Adrenal gland (tissue), 12 donors: ENCODE data around the gene FAM118A. TPM values are rescaled to one million over a fixed set of nuclear protein-coding genes. Genes with fewer than 3 reads are reported as not detected.

Experiments used
- DNase-seq, 7 donors: peaks; one replicate each; pipeline ENCODE4 v3.0.0-alpha.2; 2019 to 2020
- H3K27ac ChIP-seq, 5 donors: fragments of 200-600 bp; sonication (generic) in 4 of 5; 1 replicate in 3 of 5; 2 replicates in 2 of 5; pipeline versions ENCODE4 v1.5.1 to v1.8.0; 2016 to 2020; ENCODE audit warnings: mild to moderate bottlenecking in 1 of 5
- H3K27me3 ChIP-seq: fragments of 200-600 bp; 2 replicates; pipeline ENCODE4 v1.8.0; 2021
- H3K36me3 ChIP-seq, 2 donors: fragments of 200-600 bp; replicated peaks in 1 of 2; 1 replicate in 1 of 2; 2 replicates in 1 of 2; pipeline versions ENCODE4 v1.5.1 to v1.8.0; 2018 to 2022
- H3K4me1 ChIP-seq, 2 donors: fragments of 200-600 bp; replicated peaks in 1 of 2; 1 replicate in 1 of 2; 2 replicates in 1 of 2; pipeline versions ENCODE4 v1.5.1 to v1.8.0; 2018 to 2021
- H3K4me3 ChIP-seq, 4 donors: fragments of 200-600 bp; sonication (generic) in 3 of 4; one replicate each; pipeline ENCODE4 v1.5.1; 2016 to 2018
- H3K9me3 ChIP-seq, 3 donors: fragments of 200-600 bp; sonication (generic) in 1 of 3; replicated peaks in 1 of 3; 1 replicate in 2 of 3; 2 replicates in 1 of 3; pipeline versions ENCODE4 v1.5.1 to v1.8.0; 2016 to 2021
- POLR2A ChIP-seq, 2 donors: fragments of 450-650 bp; IDR thresholded peaks; one replicate each; pipeline ENCODE4 v1.6.1; 2017; ENCODE audit warnings: antibody characterized with exemption in 2 of 2, mild to moderate bottlenecking in 2 of 2, moderate library complexity in 1 of 2
- WGBS, 4 donors: extraction: QIAGEN DNeasy Blood & Tissue Kit in 2 of 4; methylation state at CpG; one replicate each; pipeline versions ENCODE4 v1.1.5 to v1.1.7; 2013 to 2017; 5-methylcytosine and 5-hydroxymethylcytosine counted together
- intact Hi-C, 2 donors: fragments of 100-400 bp; cut with DNase I; formaldehyde crosslinking; loops; one replicate each; pipeline versions ENCODE4 v1.14.1 to v1.15.0; 2022 to 2023
- polyA plus RNA-seq, 3 donors: library from polyadenylated mRNA; stranded (reverse); fragments of 200-250 nt in 2 of 3; fragments of 350-450 nt in 1 of 3; fragmentation: Illumina TruSeq in 1 of 3; extraction: RNeasy Lipid Tissue Mini Kit (QIAGEN cat#74804) in 1 of 3; gene quantifications; one replicate each; pipeline ENCODE4 v1.2.3, GENCODE V29; 2013 to 2014
- total RNA-seq, 9 donors: library from RNA; depleted of rRNA in 4 of 9; stranded (reverse); fragments of >200 nt in 4 of 9; fragments of 120-200 nt in 1 of 9; fragmentation: NEBNext Ultra II Directional in 1 of 9; extraction: Animal tissue kit (Norgen Biotek cat#: 25700) in 1 of 9; gene quantifications; one replicate each; pipeline versions ENCODE4 v1.1.0 to v1.2.4, GENCODE V29; 2013 to 2023
- TF ChIP-seq, protein P1 (sequence below), 6 experiments: fragments of 450-650 bp in 4 of 6; fragments of 200-600 bp in 2 of 6; sonication (generic) in 1 of 6; IDR thresholded peaks; 1 replicate in 5 of 6; 2 replicates in 1 of 6; pipeline versions ENCODE4 v1.5.1 to v1.8.0; 2016 to 2021; ENCODE audit warnings: antibody characterized with exemption in 6 of 6, mild to moderate bottlenecking in 2 of 6, moderate library complexity in 1 of 6
- donor health status: healthy with polysubstance abuse.
- donor health status: Bipolar disorder and iron deficiency.
- donor health status: DM: yes; HTN: yes; CAD: no.
- donor health status: DM: no; HTN: no; CAD: no.
- donor health status: DM: no; HTN: no; CAD: no.
- donor health status: DM: yes; HTN: yes; CAD: no.

FAM118A gene
- total and polyA plus RNA-seq, 12 donors = 6.8 to 101 (median 17.5) TPM

DNA sequence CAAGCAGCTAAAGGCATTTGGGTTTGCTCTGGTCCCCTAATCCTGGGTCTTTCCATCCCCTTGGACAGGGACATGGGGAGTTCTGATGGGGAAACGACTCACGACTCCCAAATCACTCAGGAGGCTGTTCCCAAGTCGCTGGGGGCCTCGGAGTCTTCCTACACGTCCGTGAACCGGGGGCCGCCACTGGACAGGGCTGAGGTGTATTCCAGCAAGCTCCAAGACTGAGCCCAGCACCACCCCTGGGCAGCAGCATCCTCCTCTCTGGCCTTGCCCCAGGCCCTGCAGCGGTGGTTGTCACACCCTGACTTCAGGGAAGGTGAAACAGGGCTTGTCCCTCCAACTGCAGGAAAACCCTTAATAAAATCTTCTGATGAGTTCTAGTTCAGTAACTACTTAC, 14.2 kb upstream of the FAM118A start:
- TF ChIP-seq, protein P1, sequence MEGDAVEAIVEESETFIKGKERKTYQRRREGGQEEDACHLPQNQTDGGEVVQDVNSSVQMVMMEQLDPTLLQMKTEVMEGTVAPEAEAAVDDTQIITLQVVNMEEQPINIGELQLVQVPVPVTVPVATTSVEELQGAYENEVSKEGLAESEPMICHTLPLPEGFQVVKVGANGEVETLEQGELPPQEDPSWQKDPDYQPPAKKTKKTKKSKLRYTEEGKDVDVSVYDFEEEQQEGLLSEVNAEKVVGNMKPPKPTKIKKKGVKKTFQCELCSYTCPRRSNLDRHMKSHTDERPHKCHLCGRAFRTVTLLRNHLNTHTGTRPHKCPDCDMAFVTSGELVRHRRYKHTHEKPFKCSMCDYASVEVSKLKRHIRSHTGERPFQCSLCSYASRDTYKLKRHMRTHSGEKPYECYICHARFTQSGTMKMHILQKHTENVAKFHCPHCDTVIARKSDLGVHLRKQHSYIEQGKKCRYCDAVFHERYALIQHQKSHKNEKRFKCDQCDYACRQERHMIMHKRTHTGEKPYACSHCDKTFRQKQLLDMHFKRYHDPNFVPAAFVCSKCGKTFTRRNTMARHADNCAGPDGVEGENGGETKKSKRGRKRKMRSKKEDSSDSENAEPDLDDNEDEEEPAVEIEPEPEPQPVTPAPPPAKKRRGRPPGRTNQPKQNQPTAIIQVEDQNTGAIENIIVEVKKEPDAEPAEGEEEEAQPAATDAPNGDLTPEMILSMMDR (IDR thresholded peaks at IDR 0.05) = no peak
- no peak for TF ChIP-seq POLR2A (IDR thresholded peaks at IDR 0.05)
- no peaks in the 10 kb centered on the region for H3K36me3 ChIP-seq
- H3K27ac ChIP-seq = no peak overlapping the region
- no peaks in the 10 kb centered on the region for H3K27me3 ChIP-seq
- intact Hi-C loops = no loop called here
- H3K4me1 ChIP-seq = no peaks in the 10 kb centered on the region
- 70 to 86% (median 83%) methylated on average over 5 to 9 of the region's 9 CpGs for WGBS, 4 donors
- no peaks in the 10 kb centered on the region for H3K9me3 ChIP-seq
- DNase-seq = no peak
- H3K4me3 ChIP-seq = no peak overlapping the region

DNA sequence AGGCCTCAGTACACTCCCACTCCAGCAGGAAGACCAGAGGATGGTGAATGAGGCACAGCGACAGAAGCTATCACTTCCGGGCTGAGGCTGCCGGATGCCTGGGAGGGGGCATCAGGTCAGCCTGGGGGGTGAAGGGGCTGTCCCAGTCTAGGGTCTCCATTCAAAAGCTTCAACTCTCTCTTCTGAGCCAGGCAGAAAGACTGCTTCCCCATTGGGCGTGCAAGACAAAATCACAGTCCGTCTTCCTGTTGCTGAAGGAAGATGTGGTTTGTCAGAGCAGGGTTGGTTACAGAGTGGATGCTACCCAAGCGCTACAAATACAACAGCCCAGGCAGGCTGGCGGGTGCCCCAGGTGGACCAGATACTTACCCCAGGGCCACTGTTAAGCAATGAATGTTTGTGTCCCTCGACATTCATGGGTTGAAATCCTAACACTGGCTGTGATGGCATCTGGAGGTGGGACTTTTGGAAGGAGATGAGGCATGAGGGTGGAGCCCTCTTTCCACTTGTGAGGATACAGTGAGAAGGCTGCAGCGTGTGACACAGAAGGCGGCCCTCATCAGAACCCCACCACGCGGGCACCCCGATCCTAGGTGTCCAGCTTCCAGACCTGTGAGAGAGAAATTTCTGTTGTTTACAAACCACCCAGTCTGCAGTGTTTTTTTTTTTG, 13.0 kb upstream of the FAM118A start:
- DNase-seq = no peak
- no peaks in the 10 kb centered on the region for H3K36me3 ChIP-seq
- no peaks in the 10 kb centered on the region for H3K4me1 ChIP-seq
- 67 to 82% (median 73%) methylated on average over 9 to 13 of the region's 13 CpGs for WGBS, 4 donors
- intact Hi-C loops = no loop called here
- H3K27me3 ChIP-seq = no peaks in the 10 kb centered on the region
- H3K9me3 ChIP-seq = no peaks in the 10 kb centered on the region
- H3K27ac ChIP-seq = no peak overlapping the region
- TF ChIP-seq, protein P1 (IDR thresholded peaks at IDR 0.05) = no peak
- TF ChIP-seq POLR2A (IDR thresholded peaks at IDR 0.05) = no peak
- no peak overlapping the region for H3K4me3 ChIP-seq

DNA sequence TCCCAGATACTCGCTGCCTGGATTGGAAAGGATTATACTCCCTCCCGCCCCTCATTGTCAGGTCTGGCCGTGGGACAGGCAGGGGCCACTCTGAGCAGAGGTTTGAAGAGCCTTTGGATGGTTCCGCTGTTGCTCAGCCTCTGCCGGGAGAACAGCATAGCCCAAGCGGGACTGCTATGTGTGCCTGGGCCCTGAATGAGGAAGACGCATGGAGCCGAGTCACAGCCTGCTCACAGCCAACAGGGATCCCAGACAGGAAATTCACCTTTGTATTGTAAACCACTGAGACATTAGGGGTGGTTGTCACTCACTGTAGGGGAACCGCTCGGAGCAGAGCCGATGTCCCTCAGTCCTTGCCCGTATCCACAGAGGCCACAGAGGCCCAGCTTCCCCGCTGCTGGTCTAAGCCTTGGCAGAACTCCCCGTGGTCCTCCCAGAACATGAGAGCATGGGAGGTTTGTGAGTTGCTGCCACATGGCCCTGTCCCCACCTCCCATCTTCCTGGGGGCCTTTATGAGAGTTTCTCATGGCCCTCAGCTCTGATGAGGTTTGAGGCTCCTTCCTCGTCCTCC, 10.7 kb upstream of the FAM118A start:
- Histone ChIP-seq H3K4me1 (no peaks in the 10 kb centered on the region), H3K36me3 (no peaks in the 10 kb centered on the region)
- WGBS, 4 donors = 79 to 82% (median 81%) methylated on average over 8 to 15 of the region's 15 CpGs

DNA sequence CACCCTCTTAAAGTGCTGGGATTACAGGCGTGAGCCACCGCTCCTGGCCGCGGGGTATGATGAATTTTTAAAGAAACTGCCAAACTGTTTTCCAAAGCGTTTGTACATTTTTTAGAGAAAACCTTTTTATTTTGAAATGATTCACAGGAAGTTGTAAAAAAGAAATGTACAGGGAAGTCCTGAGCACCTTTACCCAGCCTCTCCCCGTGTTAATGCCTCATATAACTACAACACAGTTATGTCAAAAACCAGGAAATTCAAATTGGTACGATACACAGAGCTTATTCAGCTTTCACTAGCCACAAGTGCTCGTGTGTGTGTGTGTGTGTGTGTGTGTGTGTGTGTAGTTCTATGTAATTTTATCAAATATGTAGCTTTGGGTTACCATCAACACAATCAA, 7.0 kb upstream of the FAM118A start:
- intact Hi-C loops = no loop called here
- Histone ChIP-seq H3K27me3 (no peaks in the 10 kb centered on the region), H3K36me3 (no peaks in the 10 kb centered on the region), H3K9me3 (no peaks in the 10 kb centered on the region), H3K27ac (no peak overlapping the region), H3K4me1 (no peaks in the 10 kb centered on the region), H3K4me3 (no peak overlapping the region)
- TF ChIP-seq, protein P1 (IDR thresholded peaks at IDR 0.05) = no peak
- TF ChIP-seq POLR2A (IDR thresholded peaks at IDR 0.05) = no peak
- DNase-seq = no peak
- WGBS, 4 donors = 63 to 77% (median 70%) methylated on average over 8 of the region's 8 CpGs

More for the DNA sequence above, 10.7 kb upstream of the FAM118A start:
- Histone ChIP-seq H3K27me3 (no peaks in the 10 kb centered on the region), H3K4me3 (no peak overlapping the region), H3K9me3 (no peaks in the 10 kb centered on the region), H3K27ac (no peak overlapping the region)
- TF ChIP-seq POLR2A (IDR thresholded peaks at IDR 0.05) = no peak
- TF ChIP-seq, protein P1 (IDR thresholded peaks at IDR 0.05) = no peak
- intact Hi-C loops = no loop called here
- no peak for DNase-seq
